ENCODE measurements around the gene FOXF2.

Gene FOXF2

DNA sequence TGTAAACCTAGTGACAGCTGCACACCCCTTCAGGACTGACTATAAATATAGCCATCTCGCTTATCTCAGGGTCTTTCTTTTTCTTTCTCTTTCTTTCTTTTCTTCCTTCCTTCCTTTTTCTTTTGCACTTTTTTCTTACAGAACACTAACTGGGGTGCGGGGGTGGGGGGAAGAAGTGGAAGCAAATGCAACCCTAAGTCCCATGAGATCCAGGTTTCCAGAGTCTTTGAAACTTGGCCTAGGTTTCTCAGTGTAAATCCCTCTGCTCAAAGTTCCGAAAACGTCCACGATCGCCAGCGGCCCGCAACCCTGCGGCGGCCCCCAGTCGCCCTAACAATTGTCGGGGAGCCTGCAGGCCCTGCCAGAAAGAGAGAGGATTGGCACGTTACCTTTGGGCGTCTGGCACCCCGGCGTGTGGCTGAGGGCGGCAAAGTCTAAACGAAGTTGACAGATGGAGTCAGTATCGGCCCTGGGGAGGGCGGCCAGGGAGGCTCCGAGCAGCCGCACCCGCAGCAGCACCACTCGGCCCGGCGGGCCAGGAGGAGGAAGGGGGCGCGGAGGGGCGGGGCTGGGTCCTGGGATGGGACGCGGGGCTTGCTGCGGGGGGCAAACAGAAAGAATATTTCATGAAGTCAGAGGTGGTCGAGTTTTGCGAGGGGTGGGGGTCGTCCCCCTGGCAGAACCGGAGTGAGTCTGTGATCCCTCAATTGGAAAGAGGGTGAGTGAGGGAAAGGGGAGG is 577 bp upstream of the FOXF2 start:
- no peak for DNase-seq (ENCODE audit: low read depth)
- H3K4me3 ChIP-seq (ENCODE audit: low read depth, low read length): peak overlapping the region; percentile 18

DNA sequence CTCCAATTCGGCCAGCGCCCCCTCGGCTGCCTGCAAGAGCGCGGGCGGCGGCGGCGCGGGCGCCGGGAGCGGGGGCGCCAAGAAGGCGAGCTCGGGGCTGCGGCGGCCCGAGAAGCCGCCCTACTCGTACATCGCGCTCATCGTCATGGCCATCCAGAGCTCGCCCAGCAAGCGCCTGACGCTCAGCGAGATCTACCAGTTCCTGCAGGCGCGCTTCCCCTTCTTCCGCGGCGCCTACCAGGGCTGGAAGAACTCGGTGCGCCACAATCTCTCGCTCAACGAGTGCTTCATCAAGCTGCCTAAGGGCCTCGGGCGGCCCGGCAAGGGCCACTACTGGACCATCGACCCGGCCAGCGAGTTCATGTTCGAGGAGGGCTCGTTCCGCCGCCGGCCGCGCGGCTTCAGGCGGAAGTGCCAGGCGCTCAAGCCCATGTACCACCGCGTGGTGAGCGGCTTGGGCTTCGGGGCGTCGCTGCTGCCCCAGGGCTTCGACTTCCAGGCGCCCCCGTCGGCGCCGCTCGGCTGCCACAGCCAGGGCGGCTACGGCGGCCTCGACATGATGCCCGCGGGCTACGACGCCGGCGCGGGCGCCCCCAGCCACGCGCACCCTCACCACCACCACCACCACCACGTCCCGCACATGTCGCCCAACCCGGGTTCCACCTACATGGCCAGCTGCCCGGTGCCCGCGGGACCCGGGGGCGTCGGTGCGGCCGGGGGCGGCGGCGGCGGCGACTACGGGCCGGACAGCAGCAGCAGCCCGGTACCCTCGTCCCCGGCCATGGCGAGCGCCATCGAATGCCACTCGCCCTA is 963 bp downstream of the FOXF2 start:
- H3K4me3 ChIP-seq (ENCODE audit: low read depth, low read length): peak overlapping the region; percentile 53
- DNase-seq (ENCODE audit: low read depth): peak; percentile 22

DNA sequence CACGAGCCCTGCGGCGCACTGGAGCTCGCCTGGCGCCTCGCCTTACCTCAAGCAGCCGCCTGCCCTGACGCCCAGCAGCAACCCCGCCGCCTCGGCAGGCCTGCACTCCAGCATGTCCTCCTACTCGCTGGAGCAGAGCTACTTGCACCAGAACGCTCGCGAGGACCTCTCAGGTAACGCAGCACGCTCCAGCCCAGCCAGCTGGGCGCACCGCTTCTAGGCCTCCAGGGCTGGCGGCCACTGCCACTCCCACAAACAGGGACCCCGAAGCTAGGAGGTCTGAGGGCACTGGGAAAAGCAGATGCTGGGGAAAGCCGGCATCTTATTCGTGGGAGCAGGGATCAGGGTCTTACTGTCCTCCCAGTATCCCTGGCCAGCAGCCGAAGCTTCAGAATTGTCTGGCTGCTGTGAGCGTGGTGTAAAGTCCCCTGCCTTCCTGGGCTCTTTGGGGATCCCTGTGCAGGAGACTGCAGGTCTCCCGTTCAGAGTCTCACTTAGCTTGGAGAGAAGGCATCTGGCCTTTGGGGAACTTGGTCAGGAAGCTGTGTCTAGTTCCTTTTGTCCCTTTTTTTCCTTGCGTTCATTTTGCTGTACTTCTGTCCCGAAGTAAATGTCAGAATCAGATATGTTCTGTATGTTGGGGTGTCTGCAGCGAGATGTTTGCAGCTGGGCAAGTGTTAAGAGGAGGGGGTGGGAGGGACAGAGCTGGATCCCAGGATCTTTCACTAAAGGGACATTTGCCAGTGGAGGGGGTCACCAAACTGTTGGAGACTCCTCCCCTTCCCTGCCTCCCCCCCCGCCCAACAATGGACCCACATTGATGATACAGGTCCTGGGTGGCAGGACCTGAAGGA is 1.8 kb downstream of the FOXF2 start:
- H3K4me3 ChIP-seq (ENCODE audit: low read depth, low read length): peak overlapping the region; percentile 53
- DNase-seq (ENCODE audit: low read depth): peak; percentile 19

DNA sequence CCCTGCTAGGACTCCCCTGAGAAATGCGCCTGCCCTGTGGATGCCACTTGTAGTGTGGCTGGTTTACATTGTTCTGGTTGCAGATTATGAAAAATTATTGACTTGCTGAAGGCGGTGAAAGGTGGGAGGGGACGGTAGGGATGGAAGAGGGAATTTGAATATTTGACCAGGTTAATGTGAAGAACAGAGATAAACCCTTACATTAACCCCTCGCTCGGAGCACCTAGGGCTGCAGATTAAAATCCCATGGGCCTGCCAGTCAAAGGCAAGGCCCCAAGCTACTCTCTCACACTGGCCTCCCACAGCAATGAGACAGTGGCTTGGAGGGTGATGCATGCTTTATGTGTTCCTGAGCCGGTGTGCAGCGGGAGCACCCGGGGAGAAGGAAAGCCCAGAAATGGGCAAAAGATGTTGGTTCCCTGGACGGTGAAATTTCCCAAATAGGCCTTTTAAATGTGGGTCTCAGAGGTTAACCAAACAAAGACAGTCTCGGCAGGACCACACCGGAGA is 2.5 kb downstream of the FOXF2 start:
- DNase-seq (ENCODE audit: low read depth): no peak
- H3K4me3 ChIP-seq (ENCODE audit: low read depth, low read length): peak overlapping the region; percentile 53

DNA sequence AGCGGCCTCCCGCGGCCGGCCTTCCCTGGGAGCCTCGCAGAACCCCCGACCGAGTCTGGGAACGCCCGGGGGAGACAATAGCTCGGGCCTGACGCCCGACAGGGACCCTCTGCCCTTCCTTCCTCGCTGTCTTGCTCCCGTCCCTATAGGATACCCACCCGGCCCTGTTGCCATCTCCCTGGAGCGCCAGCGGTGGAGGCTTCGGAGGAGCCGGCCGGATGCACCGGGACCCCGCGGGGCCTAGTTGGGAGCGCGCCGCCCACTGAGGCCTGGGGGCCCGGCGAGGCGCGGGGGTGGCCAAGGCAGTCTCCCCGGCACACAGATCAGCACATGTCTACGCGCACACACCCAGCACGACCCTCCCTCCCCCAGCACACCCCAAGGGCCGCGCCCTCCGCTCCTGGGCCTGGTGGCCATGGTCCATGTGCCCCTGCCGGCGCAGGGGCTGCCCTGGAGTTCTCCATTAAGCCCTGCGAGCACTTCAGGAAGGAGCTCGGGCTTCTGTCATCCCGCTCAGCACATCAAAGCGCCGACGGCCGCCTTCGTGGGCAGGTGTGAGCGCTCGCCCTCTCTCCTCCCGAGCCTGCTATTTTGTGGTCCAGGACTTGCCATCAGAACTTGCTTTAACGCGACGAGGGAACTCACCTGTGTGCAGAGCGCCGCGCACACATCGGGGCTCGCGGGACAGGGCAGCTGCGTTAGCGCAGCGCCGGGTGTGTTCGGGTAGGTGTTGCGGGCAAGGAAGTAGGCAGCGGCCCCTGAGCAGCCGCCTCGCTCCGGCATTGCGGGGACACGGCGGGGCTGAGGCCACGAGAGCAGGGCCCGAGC is 3.7 kb downstream of the FOXF2 start:
- no peak for DNase-seq (ENCODE audit: low read depth)
- peak overlapping the region; percentile 53 for H3K4me3 ChIP-seq (ENCODE audit: low read depth, low read length)

DNA sequence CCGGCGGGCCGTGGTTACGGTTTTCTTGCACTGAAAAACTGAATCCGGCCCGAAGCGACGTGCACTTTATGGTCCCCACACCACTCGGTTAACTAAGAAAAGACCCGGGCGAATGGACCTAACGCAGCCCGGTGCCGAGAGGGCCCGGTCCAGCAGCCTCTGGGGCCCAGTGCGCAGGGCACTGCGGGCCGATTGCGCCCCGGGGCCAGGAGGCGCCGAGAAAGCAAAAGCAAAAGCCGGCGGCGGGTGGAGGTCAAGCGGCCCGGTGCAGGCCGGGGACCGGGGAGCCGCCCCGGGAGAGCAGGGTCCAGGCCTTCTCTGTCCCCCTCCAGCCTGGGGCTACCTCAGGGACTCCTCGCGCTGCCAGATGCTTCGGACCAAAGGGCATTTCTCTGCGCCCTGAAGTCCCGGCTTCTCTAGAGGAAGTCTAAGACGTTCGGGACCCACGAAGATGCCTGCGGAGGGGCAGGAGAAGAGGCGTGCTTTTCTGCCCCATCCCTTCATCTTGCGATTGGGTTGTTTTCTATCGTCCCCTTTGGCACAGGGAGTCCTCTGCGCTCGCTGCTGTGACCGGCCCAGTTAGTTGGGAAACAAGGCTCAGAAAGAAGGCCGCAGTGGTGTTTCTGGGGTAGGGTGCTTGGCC is 4.4 kb downstream of the FOXF2 start:
- no peak for DNase-seq (ENCODE audit: low read depth)
- H3K4me3 ChIP-seq (ENCODE audit: low read depth, low read length): peak overlapping the region; percentile 20

DNA sequence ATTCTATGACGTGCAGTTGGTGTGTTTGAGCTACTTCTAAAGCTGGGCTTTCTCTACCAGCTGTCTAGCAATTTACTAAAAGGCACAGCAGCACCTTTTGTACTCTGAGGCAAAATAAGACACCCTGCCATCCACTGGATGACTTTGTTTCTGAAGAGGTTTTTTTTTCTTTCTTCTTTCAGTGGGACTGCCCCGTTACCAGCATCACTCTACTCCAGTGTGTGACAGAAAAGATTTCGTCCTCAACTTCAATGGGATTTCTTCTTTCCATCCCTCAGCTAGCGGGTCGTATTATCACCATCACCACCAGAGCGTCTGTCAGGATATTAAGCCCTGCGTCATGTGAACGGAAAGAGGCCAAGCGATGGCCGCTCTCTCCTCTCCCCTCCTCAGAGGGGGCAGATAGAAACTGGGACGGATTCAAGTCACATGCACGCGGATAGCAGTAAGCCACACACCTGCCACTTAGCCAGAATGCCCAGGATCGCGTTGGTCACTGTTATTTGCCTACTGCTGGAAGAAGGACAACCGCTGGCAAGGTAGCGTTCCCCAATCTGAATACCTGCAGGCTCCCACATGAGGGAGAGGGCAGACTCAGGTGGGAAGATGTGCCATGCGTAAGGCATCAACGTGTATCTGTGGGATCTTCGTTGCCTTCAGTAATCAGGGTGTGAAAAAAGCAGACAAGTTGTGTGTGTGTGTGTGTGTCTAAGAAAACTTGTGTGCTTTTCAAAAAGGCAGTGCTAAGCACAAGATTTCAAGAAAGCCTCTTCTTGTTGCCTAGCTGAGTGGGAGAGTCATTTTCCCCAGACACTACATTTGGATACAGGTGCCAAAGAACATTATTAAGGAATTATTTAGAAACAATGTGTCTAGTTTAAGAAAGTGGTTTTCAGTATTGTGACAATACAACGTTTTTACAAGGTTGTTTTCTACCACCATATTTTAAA is 5.4 kb downstream of the FOXF2 start:
- DNase-seq (ENCODE audit: low read depth): no peak
- no peak overlapping the region for H3K4me3 ChIP-seq (ENCODE audit: low read depth, low read length)

DNA sequence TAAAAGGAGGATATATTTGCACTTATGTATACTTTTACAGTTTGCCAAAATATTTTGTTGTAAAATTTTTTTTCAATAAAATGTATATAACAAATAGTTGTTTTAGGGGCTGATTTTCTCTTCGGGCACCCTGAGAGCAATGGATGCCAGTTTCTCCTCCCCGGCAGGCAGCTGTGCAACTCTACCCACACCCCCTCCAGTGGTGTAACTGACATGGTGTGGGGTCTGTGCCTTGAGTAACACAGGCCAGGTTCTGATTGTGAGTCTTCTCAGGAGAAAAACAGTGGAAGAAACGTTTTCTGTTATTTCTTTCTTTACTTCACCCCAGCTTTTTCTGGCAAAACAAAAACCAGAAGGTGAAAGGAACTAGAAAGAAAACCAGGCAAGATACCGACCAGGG is 6.1 kb downstream of the FOXF2 start:
- no peak for DNase-seq (ENCODE audit: low read depth)
- no peak overlapping the region for H3K4me3 ChIP-seq (ENCODE audit: low read depth, low read length)

DNA sequence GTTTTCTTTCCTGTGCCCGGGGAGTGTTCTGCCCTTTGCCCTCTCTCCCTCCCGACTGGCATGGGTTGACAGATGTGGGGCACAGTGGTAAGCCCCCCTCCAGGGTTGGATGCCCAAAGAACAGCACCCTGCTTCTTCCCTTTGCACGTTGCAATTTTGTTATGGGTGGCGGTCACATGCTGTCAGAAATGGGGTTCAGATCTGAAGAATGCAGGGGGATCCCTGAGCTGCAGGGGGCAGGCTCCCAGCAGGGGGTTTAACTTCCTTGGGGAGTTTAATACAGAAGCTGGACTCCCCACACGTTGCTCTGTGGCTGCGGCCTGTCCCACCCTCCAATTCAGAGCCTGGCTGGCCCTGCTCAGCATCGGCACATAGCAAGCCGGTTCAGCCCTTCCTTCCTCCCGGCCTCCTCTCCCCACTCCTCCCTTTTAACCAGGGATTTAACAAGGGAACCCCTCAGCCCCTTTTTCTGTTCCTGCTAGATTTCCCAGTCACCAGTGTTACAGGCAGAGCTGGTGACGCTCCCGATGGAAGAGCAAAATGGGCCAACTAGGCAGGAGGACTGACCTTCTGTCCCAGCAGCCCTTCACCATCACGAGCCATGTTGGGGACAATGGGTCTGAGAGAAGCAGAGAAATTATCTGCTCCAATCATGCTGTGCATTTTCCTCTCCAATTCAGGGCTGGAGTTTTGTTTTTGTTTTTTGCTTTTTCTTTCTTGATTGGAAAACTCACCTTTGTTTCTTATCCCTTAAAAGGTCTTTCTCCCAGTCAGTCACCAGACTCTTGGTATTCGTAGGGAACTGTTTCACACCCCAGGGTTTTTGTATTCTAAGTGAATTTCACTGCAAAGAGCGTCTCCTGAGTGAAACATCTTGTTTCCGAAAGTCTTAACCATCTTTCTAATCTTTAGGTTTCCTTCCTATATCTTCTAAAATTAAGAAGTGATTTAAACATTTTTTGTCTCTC is 6.8 kb downstream of the FOXF2 start:
- H3K4me3 ChIP-seq (ENCODE audit: low read depth, low read length): no peak overlapping the region
- no peak for DNase-seq (ENCODE audit: low read depth)

DNA sequence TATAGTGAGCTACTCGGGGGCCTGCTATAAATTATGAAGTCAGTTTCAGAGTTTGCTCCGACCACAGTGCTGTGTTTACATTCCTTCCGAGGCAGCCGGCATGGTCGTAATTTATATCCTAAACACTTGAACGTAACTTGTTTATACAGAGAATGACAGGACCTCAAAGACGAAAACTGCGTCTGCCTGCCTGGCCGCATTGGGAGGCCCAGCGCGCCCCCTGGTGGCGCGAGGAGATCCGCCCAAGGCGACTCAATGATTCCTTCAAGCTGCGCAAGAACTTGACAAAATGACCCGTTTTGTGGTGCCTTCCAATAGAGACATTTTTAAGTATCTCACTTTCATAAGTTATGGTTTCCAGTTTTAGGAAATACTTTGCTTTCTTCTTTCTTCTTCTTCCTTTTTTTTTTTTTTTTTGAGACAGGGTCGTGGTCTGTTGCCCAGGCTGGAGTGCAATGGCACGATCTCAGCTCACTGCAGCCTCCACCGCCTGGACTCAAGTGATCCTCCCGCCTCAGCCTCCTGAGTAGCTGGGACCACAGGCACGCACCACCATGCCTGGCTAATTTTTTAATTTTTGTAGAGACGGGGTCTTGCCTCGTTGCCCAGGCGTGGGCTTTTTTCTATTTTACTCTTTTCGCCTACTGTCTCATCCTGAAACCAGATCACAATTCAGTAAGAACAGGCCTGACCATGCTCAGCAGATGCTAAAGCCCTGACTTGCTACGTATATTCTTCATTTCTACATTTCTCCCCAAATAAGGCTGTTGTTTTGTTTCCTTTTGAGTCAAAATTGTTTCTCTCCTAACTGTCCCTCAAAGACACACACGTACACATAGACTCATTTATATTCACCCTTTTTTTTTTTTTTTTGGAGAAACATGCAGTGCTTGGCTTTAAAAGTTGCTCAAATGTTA is 7.8 kb downstream of the FOXF2 start:
- DNase-seq (ENCODE audit: low read depth): peak; percentile 47
- H3K4me3 ChIP-seq (ENCODE audit: low read depth, low read length): no peak overlapping the region

DNA sequence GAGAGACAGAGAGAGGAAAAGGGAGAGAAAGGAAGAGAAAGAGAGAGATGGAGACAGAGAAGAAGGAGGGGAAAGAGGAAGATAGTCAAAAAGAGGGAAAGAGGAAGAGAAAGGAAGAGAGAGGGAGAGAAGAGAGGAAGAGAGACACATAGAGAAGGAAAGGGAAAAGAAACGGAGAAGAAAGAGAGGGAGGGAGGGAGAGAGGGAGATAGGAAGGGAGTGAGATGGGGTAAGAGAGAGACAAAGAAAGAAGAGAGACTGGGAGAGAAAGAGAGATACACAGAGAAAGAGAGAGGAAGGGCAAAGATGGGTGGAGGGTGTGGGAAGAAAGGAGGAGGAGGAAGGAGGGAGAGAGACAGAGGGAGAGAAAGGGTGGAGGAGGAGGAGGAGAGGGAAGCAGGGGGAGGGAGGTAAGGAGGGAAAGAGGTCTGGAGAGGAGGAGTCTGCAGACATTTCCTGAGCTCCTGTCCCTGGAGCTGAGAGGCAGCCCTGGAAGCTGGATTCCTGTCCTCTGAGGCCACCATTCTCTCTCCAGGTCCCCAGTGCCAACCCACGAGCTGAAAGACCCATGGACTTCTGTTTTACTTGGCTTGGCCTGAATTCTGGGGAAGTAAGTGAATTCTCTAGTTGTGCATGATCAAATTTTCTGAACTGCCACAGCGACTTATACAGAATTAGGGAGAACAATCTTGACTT is 9.9 kb downstream of the FOXF2 start:
- DNase-seq (ENCODE audit: low read depth): no peak
- H3K4me3 ChIP-seq (ENCODE audit: low read depth, low read length): no peak overlapping the region

DNA sequence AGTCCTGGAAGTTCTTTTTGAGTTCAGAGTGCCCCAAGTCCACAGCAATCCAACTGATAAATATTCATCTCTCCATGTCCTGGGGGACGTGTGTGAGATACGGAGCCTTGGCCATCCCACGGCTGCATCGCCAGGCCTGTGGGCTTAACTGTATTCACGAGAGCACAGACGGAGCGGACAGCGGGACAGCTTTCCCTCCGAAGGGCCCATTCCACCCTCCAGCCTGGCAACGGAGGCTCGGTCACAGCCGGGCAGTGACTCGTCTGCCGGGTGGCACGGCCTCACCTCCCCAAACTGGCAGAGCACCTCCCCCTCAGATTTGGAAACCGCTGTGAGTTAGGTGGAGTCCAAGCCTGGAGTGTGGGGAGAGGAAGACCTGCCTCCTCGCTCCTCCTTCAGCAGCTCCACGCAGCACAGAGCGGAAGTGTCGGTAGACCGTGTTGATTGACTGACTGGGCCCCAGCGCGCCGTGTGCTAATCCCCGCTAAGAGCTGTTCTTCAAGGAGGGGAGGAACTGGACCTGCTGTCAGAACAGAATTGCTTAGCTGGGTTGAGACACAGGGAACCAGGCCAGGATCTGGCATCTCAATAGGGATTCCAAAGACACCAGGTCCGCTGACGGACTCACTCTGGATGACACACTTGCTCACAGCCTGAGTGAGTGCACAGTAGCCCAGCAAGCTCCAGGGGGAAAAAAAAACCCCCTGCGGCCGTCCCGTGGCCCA is 10.9 kb downstream of the FOXF2 start:
- no peak for DNase-seq (ENCODE audit: low read depth)

DNA sequence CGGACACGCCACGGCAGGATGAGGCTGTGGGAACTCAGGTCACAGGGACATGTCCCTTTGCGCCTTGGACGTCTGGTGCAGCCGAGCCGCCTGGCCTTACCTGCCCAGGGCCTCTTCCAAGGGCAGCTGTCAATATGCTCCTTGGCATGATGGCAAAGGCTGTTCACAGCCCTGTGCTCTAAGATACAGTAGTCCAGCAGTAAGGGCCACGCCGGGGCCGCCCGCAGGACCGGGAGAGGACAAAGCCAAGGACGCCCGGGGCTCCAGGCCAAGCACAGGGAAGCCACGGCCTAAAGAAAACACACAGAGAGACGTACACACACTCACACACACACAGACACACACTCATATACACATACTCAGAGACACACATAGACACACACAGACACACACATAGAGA is 13.0 kb downstream of the FOXF2 start:
- no peak overlapping the region for H3K4me3 ChIP-seq (ENCODE audit: low read depth, low read length)
- DNase-seq (ENCODE audit: low read depth): no peak

More for the DNA sequence above, 10.9 kb downstream of the FOXF2 start:
- H3K4me3 ChIP-seq (ENCODE audit: low read depth, low read length): no peak overlapping the region

DNA sequence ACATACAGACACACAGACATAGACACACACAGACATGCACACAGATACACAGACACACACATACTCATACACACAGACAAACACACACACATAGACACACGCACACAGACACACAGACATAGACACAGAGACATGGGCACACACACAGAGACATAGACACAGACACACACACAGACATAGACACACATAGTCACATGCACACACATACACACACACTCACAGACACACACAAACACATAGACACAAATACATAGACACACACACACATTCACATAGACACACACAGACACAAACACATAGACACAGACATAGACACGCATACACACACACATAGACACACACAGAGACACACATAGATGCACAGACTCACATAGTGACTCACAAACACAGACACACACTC is 13.5 kb downstream of the FOXF2 start:
- no peak overlapping the region for H3K4me3 ChIP-seq (ENCODE audit: low read depth, low read length)
- DNase-seq (ENCODE audit: low read depth): no peak

Measured in skeletal muscle cell (primary cell).